GM18499 (cell line): Measurements from ENCODE around the gene EXOC7.

ENCODE experiments used
- ATAC-seq: cut with Tn5 transposase; IDR thresholded peaks from one replicate; pipeline ENCODE4 v1.9.1; 2021; ENCODE audit warnings: moderate number of reproducible peaks; ENCODE audit not compliant: insufficient read depth, unreplicated experiment

The EXOC7 gene, protein sequence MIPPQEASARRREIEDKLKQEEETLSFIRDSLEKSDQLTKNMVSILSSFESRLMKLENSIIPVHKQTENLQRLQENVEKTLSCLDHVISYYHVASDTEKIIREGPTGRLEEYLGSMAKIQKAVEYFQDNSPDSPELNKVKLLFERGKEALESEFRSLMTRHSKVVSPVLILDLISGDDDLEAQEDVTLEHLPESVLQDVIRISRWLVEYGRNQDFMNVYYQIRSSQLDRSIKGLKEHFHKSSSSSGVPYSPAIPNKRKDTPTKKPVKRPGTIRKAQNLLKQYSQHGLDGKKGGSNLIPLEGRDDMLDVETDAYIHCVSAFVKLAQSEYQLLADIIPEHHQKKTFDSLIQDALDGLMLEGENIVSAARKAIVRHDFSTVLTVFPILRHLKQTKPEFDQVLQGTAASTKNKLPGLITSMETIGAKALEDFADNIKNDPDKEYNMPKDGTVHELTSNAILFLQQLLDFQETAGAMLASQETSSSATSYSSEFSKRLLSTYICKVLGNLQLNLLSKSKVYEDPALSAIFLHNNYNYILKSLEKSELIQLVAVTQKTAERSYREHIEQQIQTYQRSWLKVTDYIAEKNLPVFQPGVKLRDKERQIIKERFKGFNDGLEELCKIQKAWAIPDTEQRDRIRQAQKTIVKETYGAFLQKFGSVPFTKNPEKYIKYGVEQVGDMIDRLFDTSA

DNA sequence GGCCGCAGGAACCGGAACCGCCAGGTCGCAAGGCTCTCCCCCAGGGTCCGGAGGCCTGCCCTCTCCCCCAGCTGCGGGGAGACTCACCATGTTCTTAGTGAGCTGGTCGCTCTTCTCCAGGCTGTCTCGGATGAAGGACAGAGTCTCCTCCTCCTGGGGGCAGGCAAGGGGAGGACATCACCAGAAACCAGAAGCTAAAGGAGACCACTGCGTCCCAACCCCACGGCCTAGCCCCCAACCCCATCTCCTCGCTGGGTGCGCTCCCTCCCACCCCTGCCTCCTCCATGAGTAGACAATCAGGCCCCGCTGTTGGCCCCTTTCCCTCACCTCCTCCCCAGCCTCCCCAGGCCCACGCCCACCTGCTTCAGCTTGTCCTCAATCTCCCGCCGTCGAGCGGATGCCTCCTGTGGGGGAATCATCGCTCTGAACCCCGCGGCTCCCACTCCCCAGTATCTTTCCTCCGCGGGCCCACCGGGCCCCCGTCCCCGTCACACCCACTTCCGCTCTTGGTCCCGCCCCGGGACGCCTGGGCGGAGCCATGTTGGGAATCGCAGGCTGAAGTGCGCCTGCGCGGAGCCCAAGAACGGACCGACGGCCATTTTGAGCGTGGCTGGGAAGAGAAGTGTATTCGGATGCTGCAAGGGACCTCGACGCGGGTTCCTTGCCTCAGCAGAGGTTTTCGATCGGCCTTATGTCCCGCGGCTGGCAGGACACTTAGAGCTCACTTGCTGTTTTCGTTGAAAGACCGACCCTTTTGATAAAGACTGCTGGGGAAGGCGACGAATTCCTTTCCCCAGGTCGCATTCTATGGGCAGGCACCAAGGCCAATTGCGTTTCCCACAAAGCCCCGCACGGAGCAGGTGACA, at the start of gene EXOC7:
TSS of gene EXOC7 (minus strand) at position 514 of the 866 bp plus-strand sequence. CDS start at position 419, 95 bp downstream.
- no peak for ATAC-seq

DNA sequence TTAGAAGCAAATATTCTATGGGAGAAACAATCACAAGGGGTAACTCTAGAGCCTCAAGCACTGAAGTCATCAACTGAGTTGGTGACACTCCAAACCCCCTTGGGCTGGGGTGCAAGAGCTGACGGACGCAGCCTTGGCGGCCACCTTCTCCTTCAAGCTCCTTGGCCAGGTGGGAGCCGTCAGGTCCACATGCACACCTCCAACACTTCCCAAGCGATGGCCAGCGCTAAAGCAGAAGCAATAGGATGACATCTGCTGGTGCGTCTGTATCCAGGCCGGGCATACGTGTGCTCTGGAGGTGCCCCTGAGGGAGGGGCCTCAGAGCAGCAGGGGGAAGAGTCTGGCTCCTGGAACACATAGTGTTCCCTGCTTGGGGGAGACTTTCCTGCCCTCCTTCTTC, 49.6 kb upstream of the EXOC7 start:
- no peak for ATAC-seq

DNA sequence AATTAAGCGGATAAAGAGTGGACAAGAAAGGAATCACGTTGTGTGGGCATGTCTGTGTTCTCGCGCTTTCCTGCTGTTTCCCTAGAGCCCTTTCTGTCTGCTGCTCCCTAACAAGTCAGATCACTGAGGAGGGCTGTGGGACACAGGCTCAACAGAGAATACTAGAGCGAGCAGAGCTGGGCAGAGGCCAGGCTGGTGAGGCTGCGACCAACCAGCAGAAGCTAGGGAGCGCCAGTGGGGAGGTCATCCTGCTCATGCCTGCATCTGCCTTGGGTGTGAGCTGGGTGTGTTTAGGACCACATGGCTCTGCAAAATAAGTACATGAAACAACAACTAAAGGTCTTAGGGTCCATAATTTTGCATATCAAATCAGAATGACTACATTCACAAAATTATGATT, 49.0 kb upstream of the EXOC7 start:
- ATAC-seq, result no peak

DNA sequence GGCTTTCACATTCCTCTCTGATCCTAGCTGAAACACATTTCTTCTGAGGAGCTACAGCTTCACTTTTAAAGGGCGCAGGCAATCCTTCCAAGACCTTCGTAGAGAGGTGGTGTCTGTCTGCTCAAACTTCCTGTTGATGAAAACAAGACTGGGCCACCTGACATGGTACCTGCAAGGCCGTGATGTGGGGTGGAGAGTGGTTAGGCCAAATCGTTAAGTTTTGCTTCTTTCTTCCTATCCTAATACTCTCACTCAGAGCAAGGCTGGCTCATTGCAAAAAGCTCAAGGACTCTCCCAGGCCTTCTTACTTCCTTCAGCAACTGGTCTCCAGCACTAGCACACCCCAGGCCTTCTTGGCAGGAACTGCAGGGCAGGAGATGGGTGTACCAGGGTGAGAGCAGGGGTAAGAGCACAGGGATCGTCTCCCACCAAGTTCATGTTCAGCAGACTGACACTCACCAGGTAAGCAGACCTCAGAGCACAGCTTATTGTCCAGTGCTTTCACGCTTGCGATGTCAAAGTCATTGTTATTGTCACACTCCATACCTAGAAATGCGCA, 48.4 kb upstream of the EXOC7 start:
- ATAC-seq, result no peak

DNA sequence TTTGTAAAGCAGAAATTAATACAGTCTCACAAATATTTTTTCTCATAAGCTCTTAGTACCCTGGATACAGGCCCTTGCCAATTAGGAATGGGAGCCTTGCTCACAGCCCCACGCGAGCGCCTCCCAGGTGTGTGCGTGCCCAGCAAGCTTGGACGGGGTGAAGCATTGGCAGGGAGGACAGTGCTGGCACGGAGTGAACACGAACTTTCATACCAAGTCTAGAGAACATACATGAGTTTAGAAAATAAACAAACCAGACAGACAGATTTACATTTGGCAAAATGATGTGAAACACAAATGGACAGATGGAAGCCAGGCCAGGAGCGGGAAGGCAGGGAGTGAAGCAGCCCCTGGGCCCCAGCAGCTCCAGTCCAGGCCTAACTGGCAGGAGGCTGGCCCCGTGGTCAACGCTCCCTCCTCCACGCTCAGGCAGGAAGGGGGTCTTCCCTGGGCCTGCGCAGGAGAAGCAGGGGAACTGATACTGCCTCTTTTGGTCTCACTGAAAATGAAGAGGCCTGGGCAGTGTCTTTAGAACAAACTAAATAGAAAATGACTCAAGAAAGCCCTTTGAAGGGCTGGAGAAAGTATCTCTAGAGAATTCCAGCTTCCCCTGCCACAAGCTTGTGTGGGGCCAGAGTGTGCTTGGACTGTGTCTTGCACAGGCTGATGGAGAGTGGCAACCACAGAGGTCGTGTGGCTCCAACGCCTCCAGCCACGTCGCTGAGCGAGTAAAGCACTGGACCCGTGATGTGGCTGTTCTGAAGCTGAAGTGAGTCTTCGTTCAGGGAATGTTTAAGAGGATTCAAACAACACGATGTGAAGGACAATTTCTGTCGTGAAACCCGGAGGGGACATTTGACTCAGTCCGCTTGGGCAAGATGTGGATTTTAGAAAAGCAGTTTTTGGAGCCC, 47.4 kb upstream of the EXOC7 start:
- ATAC-seq, result no peak

DNA sequence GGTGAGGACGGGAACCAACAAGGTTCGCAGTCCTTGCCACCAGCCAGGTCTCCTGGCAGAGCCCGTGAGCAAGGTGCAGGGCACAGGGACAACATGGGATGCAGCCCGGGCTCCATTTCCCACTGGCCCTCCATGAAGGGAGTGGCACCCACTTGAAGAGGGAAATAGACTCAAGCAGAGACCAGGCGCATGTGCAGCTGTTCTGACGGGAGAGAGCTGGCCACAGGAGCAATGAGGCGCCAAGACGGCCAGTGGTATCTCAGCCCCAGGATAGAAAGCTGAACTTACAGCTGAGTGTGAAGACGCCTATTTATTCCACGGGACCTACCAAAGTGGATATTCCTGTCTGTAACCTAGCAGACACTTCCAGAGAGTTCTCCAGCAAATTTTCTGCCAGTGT, 45.6 kb upstream of the EXOC7 start:
- no peak for ATAC-seq

DNA sequence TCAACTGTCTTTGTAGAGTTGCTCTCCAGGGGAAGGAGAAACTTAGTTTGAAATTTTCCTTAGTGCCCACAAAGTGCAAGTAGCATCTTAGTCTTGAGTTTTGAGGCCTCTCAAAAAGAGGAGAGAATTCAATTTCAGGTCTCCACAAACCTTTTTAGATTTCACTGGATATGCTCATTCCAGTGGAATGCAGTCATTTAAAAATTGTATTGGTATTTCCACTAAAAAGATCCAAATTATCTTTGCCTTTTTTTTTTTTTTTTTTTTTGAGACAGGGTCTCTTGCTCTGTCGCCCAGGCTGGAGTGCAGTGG, 44.4 kb upstream of the EXOC7 start:
- ATAC-seq, result no peak

DNA sequence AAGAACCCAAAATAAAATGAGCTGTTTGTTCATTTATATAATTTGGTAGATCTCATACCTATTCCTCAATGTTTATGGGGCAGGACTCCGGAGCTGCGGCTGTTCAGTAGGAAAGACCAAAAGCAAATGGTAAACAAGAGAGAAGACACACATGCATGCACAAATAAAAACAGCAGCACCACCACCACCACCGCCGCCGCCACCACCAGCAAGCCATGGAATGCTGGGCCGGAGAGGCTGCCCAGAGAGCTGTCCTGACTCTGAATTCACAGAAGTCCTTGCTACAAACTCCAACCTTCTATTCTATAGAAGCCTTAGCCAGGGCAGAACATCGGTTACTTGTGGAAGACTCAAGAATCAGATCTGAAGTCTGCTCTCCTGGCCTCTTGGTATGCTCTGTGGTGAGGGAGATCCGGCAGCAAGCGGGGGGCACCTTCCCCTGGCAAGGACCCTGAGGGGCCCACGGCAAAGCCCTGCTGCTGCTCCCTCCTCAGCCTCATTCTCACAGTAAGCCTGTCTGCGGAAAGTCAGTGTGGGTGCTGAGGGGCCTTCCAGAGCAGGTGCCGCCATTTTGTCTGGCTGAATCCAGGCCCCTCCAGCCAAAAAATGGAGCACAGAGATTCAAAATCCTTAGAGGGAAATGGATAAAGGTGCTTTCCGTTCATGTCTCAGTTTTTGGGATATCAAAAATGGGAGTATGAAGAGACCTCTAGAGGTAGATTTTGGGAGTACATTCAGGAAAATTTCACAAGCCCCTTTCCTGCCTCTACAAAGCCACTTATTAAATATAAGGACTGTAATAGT, 43.8 kb upstream of the EXOC7 start:
- ATAC-seq, result no peak

DNA sequence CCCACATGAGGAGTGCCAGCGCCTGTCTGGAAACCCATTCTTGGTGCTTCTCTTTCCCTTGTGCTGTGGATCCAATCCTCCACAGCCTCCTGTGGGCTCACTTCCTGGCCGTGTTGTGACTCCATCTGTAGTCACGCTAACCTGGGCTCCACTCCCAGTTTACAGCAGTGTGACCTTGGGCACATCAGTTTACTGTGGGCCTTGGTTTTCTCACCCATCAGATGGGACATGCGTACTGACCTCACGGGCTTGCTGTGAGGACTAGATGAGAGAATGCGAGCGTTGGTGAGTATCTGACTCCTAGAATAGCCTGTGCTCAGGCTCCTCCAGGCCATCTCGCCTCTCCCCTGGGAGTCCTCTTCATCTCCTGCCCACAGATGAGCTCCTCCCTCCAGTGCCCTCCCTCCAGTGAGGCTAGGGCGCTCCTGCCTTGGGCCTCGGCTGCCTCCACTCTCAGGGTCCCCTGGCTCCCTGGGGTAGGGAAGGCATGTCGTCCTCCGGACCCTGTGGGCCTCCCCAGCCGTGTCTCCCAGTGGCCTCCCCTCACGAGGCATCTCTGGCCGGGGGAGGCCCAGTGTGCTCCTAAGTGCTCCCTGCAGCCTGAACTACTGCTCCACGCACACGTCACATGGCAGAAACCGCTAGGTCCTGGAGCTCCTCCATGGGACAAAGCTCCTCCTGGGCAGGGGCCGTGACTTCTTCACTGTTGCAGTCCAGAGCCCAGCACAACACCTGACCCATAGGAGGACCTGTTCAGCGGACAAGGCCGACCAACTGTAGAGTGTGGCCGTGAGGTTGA, 42.7 kb upstream of the EXOC7 start:
- no peak for ATAC-seq

DNA sequence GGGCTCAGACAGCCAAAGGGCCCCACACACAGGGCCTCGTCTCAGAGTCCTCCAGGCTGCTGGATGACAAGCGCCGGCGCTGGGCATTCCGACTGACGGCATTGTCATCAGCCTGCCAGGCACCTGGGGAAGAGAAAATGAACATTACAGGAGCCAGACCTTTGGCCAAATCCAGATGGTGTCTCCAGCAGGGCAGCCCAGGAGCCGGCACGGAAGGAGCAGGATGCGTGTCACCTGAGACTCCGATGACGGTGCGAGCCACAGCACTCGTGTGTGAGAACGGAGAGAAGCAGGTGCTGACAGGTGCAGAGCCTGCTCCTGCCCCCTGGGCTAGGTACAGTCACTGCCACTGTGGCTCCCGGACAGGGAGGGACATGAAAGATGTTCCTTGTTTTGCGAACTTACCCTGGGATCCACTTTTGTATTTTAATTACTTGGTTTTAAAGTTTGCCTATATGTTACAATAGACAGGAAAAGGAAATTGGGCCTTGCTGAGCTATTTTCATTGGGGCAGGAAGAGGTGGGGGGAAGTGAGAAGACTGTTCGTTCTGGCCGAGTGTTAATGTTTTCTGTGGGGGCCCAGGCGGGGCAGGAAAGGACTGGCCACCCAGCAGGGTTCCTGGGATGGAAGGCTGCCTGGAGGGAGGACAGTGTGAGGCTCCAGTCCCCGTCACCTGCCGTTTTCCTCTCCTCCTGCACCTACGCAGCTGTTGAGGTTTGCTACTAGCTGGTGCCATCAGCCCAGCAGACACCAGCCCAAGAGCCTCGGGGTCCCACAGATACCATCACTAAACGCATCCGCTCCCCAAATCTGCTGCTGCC, 41.9 kb upstream of the EXOC7 start:
- no peak for ATAC-seq

DNA sequence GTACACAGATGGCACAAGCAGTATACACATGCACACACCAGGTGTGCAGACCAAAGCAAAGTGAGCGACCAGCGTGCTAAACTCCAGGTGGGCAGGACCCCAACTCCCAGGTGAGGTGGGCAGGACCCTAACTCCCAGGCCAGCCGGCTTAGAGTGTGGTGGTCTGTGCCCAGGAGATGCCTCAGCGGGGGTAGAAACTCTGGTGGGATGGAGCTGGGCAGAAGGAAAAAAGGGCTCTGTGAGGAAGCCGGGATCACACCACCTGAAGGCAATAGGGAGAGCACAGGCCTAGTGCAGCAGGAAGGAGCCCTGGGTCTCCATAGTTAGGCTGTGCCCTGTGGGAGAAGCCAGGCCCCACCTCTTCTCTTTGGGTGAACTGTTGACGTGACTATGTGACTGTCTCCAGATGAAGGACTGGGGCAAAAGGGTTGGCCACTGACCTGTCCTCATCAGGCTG, 39.0 kb upstream of the EXOC7 start:
- ATAC-seq, result no peak

DNA sequence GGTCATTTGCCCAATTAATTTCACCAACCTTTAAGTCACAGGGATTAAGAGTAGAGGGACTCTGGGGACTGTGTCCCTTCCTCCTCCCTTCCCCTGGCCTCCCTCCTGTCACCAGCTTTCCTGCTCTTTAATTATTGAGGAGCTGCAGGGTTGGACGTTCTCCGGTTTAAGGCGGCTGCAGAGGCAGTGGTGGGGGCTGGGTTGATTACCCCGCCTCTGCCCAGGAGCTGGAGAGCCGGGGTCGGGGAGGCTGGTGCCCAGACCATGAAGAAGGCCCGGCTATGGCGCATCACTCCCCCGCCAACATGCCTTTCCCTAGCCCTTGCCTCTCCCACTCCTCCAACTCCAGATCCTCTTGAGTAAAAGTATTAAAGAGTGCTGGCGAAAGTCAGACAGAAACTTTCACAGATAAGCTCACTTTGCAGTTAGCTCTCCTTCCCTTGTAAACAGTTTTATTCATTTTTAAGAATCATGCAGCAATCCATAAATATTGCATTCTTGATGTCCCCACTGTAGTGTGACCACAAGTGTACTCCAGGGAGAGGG, 38.5 kb upstream of the EXOC7 start:
- no peak for ATAC-seq

DNA sequence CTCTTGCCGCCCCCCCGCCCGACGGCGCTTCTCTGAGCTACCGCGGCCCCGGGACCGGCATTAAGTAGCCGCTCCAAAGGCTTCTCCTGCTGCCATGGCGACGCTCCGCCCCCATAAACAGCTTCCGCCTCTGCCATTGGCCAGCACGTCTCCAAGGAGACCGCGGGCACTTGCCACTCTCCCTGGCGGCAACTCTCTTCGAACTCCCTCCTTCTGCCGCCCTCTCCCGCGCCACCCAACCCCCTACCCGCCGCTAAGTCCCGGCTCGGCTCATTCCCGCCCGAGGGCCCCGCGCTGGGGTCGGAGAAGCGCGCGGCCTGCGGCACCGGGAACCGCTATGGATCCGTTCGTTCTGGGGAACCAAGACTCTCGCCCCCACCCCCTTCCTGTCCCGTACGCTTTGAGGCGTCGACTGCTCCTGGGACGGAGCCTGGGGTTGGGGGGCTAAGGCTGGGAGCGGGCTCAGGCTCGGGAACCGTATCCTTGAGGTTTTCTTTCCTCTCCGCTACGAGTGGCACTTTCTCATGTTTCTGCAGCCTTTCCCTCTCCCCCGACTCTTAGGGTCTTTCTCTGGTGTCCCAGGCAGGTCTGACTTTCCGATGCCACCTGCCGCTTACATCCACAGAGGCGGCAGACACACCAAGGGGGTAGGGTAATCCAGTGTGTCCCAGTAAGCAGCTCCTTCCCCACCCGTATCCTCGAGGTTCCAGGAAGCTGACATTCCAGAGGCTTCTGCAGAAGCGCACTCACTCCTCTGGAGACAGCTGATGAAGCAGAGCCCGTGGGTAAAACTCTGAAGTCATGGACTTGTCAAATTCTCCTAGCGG, 37.8 kb upstream of the EXOC7 start, which contains the start of gene FOXJ1:
TSS of gene FOXJ1 (minus strand) at position 34 of the 827 bp plus-strand sequence. CDS start 850 bp downstream, outside the sequence.
- ATAC-seq, result no peak

DNA sequence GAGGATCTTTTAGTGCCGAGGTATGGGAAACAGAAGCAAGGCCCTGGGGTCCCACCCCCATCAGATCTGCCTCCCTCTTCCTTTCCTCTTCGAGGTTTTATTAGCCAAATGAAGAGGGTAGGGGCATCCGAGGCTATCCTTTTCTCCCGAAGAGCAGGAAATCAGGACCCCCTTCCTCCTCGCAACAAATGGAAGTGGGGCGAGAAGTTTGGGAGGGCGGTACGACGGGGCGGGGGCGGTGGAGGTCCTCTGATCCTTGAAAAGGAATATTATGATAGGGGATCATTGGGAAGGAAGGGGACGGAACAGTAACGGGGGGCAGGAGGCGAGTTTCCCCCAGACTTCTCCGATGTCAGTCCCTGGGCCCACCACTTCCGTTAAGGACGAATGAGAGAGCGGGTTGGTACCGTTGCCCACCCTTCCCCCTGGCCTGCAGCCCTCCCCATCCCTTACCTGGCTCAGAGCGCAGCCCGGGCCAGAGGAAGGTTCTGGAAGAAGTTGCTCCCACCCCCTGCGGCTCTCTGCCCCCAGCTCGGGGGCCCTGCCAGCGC, 37.1 kb upstream of the EXOC7 start:
- no peak for ATAC-seq

DNA sequence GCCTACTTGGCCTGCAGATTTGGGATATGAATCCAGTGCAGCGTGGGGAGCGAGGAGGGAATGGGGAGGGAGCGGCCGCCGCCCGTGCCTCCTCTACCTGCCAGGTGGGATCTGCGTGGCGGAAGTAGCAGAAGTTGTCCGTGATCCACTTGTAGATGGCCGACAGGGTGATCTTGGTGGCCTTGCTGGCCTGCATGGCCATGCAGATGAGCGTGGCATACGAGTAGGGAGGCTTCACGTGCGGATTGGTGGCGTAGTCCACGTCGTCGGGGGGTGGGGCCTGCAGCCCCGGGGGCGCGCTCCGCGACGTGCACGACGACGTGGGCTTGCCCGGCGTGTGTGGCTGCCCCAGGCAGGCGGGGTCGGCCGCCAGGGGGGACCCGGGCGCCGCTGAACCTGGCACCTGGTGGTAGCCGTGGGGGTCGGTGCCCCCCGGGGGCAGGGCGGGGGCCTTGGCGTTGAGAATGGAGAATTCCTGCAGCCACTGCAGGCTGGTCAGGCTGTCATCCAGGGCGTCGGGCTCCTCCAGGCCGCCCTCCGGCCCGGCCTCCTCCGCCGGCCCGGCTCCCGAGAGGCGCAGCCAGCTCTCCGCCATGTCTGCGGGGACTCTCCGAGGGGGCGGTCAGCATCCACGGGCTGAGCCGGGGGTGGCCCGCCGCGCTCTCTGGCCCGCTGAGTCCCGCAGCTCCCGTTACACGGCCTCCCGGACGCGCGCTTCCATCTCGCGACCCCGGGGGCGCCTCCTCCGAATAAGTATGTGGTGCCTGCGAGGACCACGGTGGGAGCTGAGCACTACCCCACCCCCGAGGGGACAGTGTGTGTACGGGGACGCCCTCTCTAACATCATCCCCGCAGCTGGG, 36.4 kb upstream of the EXOC7 start:
- ATAC-seq, result no peak
